Embryonic facial prominence (tissue), 1 donor: ENCODE measurements around the gene SPIRE2.
"Not testable (repeated sequence)": the region's sequence is repeated elsewhere in the genome, so short reads cannot be mapped to it uniquely, and the experiment has no call there.

Experiments
- DNase-seq: peaks from one replicate; pipeline ENCODE4 v3.0.0-alpha.2; 2016; ENCODE audit errors: extremely low spot score

Gene SPIRE2

DNA sequence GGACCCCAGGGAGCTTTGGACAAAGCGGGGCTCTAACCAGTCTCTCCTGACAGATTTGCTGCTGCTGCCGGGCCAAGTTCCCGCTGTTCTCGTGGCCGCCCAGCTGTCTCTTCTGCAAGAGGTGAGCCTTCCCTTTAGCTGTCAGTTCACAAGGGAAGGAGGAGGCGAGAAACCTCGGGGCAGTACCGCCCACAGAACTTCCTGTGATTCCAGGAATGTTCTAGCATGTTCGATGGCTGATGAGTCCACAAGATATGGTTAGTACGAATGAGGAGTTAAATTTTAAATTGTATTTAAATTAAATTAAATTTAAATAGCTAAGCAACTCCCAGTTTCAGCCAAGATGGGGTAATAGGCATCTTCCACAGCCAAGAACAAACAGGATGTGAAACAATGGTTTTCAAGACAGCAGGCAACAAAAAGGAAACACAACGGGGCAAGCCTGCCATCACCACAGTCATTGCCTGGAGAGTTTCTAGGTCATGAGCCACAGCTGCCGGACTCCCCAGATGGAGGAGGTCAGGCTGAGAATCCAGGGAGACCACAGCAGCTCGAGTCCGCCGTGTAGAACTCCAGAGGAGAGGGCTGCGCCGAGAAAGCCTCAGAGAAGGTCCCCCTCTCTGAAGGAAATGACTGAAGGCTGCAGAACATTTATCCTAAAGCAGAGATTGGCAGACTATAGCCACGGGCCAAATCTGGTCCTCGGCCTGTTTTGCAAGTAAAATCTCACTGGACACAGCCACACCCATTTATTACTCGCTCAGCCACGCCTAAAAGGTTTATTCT lies 35.7 kb downstream of the SPIRE2 start:
- DNase-seq: no peak

DNA sequence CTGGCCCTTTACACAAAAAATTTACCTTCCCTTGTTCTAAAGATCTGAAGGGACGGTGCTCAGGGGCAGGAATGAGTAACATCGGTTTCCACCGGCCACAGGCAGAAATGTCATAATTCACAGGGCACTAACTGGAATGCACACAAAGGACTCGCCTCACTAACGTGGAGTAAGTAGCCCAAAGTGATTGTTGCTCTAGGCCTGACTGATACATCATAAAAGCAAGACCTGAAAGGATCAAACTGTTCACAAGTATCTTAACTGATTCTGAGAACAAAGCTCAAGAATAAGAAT lies 36.2 kb downstream of the SPIRE2 start:
- no peak for DNase-seq

DNA sequence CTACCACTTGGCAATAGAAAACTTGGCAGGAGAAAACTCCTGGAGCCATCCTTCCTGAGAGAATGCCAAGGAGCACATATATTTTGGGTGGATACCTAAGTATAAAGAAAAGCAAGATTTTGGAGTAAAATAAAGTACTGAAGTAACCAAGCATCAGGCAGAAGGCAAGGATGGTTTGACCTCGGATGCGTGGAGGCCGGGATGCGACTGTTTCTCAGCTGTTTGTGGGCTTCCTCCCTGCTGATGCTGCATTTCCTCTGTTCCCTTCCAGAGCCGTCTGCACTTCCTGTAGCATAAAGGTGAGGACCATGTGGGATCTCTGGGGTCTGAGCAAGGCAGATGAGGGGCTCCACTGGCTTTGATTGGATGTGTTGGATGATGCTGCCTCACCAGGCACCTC lies 39.6 kb downstream of the SPIRE2 start:
- DNase-seq: no peak

DNA sequence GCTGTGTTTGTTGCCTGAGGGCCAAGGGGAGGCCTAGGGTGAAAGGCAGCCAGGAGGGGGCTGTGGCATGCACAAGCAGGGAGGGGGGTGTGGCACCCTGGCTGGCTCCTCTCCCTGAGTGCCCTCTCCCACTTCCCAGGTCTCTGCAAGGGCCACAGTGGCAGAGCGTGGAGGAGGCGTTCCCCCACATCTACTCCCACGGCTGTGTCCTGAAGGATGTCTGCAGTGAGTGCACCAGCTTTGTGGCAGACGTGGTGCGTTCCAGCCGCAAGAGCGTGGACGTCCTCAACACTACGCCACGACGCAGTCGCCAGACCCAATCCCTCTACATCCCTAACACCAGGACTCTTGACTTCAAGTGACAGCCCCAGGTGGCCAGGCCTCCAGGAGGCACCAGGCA lies 41.6 kb downstream of the SPIRE2 start:
- DNase-seq: no peak

GRCh38 chr16:89870440-89870839 lies 42.2 kb downstream of the SPIRE2 start:
- DNase-seq: no peak

GRCh38 chr16:89871895-89872294 lies 43.6 kb downstream of the SPIRE2 start:
- DNase-seq: no peak

DNA sequence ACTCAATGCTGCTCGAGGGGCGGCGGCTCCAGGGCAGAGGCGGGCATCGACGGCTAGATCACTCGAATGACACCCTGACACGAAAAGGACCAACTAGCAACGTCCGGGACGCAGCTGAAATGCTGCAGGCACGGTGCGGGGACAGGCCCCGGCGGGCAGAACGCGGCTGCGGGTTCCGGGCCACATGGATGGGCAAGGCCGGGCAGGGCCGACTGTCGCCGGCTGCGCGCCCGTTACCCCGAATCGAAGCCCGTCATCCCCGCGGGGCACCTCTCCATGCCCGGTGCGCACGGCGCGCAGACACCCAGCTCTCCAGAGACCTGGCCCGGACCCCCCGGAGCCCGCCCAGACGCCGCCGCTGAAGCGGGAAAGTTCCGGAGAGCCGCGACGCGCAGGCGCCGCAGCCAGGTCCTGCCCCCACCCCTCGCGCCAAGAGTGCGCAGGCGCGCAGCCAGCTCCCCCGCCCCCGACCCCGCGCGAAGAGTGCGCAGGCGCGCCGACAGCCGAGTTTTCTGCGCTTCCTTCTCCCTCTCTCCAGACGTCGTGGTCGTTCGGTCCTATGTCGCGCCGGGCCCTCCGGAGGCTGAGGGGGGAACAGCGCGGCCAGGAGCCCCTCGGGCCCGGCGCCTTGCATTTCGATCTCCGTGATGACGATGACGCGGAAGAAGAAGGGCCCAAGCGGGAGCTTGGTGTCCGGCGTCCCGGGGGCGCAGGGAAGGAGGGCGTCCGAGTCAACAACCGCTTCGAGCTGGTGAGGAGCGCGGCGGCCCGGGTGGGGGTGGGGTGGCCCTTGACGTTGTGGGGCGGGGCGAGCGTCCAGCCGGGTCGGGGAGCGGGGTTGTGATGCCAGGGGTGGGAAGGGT lies 45.1 kb downstream of the SPIRE2 start, which contains the start of gene TCF25:
Gene TCF25, plus strand, starts transcription at position 484 of the 863 bp plus-strand sequence. Its CDS starts 76 bp downstream, at position 560.
- peak; percentile 87 for DNase-seq

DNA sequence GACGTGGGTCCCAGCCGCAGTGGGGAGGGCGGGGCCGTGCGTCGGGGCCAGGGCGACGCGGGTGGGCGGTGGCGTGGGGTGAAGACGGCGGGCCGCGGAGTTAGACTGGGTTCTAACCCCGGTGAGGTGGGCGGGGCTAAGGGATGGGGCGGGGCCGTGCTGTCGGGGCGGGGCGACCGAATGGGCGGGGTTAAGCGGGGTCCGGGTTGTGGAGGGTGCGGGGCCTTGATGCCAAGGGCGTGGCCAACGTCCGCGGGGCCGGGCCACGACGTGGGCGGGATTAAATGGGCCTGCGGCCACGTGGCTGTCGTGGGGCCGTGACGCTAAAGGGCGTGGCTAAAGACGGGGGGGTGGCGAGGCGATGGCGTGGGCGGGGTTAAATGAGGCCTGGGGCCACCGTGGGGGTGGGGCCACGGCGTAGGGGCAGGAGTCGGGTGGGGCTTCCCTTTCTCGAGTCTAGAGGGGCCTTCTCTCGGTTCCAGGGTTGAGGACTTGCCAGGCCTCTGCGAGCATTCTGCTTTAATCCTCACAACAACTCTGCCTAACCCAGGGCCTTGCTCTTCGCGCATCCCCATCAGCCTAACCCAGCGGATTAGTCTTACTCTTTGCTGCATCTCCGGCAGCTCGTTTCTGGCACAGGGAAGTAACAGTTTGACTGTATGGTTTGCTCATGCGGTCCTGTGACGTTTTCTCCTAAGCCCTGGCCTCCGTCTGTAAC lies 45.9 kb downstream of the SPIRE2 start:
- DNase-seq: peak; percentile 84

- not testable (repeated sequence) for DNase-seq
Observed at GRCh38 chr16:89879123-89879522, 50.8 kb downstream of the SPIRE2 start.

- DNase-seq: no peak
Observed at GRCh38 chr16:89880477-89881367, 52.4 kb downstream of the SPIRE2 start.

GRCh38 chr16:89881368-89881730 lies 53.1 kb downstream of the SPIRE2 start:
- no peak for DNase-seq

GRCh38 chr16:89883346-89884040 lies 55.2 kb downstream of the SPIRE2 start:
- DNase-seq: no peak

DNA sequence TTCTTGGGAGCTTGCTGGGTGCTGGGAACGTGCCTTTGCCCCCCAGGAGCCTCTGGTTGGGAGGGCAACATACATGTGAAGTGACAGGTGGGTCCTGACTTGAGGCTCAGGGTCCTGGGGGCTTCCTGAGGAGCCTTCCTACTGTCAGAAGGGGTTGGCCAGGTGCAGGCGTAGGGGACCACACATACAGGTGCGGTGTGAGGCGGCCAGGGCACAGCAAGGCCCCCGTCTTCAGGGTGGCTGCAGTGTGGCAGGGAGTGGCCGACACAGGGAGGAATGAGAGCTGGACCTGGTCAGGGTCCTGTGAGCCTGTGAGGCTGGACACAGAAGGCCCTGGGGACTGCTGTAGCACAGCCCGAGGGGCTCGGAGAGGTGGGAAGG lies 55.8 kb downstream of the SPIRE2 start:
- no peak for DNase-seq

GRCh38 chr16:89887243-89887642 lies 59.0 kb downstream of the SPIRE2 start:
- no peak for DNase-seq

GRCh38 chr16:89890200-89890599 lies 61.9 kb downstream of the SPIRE2 start:
- no peak for DNase-seq

DNA sequence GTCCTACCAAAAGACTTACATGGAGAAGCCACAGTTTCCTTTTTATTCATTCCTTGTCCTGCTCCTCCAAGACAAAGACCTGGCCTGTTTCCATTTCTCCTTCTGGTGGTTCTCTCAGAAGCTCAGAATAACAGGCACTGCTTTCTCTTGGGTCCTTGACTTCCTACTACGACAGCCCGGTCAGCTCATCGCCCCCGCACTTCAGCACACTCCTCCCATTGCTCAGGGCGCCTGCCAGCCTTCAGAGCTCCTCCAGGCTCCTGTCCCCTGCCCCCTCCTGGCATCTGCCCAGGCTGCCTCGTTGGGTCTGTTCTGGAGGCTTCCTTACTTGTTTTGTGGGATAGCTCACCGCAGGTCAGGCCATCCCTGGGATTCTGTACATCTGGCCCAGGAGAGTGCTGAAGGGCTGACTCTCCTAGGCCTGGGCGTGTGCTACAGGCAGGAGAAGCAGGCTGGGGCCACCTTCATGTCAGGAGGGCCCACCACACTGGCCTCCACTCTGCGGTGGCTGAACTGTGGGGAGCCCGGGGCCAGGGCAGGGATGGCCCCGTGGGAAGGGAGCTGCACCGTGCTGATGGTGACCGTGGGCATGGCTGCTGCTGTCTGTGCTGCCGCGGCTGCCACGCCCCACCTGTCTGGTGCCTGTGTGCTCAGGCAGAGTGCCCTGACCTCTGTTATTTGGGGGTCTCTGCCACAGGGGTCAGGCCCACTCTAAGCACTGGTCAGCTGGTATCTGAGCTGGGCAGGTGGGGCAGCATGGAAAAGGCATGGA lies 62.8 kb downstream of the SPIRE2 start:
- no peak for DNase-seq

GRCh38 chr16:89892055-89892630 lies 63.9 kb downstream of the SPIRE2 start:
- DNase-seq: no peak

DNA sequence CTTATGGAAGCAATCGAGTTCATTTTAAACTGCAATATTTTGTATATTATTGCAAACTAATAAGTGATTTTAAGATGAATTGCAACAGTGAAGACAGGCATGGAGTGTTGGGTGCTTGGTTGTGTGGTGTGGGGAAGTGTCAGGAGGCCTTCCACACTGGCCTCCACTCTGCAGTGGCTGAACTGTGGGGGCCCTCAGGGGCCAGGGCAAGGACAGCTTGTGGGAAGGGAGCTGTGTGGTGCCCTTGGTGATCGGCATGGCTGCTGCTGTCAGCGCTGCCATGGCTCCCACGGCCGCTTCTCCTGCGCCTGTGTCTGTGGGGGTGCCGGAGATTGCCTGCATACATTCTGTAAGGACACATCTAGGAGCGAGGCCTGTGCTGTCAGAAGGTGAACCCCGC lies 64.4 kb downstream of the SPIRE2 start:
- DNase-seq: no peak

DNA sequence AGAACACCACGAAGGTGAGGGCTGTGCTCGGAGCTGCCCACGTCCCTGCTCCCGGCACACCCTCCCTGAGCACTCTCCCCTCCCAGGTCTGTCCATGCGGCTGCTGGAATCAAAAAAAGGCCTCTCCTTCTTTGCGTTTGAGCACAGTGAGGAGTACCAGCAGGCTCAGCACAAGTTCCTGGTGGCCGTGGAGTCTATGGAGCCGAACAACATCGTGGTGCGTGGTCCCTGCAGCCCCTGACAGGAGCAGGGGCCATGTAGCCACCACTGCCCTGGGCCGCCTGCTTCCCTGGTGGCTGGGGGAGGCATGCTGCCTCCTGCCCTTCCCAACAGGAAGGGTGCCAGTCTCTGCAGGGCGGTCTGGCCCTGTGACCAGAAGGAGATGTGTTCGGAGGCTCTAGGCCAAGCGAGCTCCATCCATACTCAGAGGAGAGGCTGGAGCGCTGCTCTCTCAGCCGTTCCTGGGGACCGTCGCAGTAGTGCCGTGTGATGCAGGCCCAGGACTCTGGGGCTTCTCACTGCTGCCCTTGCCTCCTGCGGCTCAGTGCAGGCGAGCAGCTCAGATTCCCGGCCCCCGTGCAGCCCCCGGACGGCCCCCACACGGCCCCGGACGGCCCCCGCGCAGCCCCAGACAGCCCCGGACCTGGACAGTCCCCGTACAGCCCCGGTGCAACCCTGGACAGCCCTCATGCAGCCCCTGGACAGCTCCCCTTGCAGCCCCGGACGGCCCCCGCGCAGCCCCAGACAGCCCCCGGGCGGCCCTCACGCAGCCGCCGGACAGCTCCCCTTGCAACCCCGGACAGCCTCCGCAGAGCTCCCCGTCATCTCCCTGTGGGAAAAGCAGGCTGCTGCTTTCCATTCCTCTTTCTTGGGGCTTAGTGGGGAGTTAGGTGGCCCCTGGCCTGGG lies 65.6 kb downstream of the SPIRE2 start:
- DNase-seq: no peak
